ENCODE measurements around the gene SLC7A6.
"Not testable (repeated sequence)": the region's sequence is repeated elsewhere in the genome, so short reads cannot be mapped to it uniquely, and the experiment has no call there.

Gene SLC7A6

DNA sequence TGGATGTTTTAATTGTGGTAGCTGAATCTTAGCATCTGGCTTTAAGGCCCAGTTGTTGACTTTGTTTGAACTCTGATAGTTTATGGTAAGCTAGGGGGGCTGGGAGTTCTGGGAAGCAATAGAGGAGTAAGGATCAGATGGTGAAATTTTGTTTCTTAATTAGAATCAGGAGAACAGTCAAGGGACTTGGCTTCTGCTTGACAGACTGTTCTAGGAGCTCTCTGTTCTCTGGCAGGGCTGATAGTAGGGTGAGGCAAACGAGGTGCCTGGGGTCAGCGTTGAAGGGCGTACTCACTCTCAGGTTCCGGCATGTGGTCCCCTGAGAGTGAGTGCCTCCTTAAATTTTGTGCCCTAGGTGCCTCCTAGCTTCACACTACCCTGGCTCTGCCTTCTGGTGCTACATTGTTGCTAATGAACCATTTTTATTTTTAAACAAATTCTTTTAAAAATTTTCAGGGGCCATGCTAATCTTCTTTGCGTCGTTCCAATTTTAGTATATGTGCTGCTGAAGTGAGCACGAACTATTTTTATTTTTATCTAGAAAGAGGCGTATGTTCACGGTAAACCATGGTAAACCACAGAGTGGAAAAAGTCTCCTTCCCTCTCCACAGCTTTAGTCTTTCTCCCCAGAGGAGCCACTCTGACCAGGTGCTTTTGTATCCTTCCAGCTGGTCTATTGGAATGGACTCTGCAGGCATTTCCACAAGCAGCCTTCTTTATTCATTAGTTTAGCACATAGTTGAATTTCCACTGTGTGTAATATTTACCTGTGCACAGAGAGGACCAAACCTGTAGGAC, 19.7 kb downstream of the SLC7A6 start:
- DNase-seq (ENCODE audit: low spot score) = peak; percentile 56

DNA sequence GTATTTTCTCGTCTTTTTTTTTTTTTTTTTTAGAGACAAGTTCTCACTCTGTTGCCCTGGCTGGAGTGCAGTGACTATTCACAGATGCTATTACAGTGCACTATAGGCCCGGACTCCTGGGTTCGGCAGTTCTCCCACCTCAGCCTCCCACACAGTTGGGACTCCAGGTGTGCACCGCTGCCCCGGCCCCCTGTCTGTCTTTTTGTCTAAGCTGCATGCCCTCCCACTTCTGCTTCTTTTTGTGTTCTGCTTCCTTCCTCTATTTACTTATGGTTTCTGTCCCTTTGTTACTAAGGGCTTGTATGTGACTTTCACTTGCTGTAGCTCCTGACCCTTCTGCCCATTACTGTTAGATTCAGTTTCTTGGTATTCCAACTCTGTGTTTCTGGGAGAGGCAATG, 20.5 kb downstream of the SLC7A6 start:
- DNase-seq (ENCODE audit: low spot score) = peak; percentile 75

GRCh38 chr16:68285683-68286082, 21.4 kb downstream of the SLC7A6 start:
- no peak for DNase-seq (ENCODE audit: low spot score)

DNA sequence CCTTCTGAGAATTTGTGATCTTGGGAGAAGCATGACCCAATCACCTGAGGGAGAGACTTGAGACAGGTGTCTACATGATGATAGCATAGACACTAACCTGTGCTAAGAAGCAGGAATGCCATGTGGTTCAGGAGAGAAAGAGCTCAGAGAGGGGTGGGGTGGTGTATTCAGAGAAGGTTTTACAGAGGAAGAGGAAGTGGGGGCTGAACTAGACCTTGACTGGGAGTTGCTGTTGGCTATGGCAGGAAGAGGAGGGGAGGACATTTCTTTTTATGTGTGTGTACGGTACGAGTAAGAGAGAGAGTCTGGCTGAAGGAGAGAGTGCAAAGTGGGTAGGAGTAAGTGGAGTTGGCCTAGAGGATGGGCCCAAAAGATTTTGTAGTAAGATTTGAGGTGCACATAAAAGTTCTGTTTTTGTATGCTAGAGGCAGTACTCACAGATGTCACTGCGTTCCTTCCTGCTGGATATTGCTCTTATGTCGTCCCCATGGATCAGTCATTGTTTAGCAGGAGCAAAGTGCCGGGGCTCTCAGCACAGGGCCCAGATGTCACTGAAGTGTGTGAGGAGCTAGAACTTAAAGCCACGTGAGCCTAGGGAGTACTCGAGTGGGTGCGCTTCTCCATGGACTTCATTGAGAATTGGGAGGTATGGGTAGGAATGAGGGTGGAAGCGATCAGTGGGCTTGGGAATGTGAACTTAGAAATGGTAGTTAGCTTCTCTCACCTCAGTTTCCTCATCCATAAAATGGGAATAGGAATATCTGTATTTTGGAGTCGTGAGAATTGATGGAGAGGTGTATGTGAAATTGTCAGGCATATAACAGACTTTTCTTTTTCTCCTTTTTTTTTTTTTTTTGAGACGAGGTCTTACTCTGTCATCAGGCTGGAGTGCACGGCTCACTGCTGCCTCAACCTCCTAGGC, 22.1 kb downstream of the SLC7A6 start:
- no peak for DNase-seq (ENCODE audit: low spot score)

DNA sequence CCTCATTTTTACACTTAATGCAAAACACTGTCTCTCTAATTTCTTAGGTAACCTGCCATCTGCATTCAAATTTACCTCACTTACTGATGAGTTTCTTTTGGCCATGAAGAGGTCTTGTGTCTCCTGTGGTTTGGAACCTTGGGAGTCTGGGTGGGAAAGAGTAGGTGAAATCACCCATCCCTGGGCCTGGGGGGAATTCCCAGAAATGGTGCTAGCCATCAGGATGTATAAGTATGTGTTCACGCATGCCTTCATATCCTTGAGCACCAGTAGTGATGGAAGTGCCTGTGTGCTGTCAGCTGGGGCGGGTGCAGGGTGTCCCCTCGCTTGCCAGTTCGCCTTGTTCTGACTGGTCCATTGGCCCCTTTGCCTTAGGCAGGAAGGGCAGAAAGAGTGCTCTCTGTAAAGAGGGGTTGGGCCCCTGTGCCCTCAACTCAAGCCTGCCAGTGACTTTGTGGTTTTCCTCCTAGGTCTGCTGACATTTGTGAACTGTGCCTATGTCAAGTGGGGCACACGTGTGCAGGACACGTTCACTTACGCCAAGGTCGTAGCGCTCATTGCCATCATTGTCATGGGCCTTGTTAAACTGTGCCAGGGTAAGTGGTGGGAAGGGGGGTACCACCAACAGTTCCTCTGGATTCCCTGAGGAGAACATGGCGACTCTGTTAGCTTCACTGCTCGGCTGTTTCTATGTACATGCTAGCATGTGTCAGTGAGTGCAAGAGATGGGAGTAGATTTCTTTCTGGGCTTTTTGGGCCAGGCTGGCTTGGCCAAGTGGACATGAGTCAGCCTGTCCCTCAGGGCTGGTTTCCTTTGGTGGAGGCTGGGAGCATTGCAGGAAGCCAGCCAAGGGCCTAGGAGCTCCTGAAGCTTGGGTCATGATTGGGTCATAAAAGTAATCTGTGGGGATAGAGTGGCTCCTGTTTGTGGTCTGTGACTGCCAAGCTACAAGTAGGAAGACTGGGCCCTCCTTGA, 23.2 kb downstream of the SLC7A6 start:
- DNase-seq (ENCODE audit: low spot score) = no peak

DNA sequence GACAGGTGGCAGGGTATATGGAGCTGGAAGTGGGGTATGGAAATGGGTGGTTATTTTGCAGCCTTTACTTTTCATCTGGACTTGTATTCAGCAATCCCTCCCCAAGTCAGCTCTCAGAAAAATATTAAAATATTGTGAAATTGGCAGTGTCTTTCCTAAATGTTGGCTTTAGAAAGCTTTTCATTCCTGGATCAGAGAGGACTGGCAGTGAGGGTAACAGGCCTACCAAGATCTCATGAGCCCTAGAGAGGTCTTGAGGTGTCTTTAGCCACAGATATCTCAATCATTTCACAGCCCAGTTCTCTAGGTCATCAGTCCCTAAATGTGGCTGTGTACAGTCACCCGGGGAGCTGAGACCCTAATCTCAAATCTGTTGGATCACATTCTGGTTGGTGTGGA, 23.9 kb downstream of the SLC7A6 start:
- DNase-seq (ENCODE audit: low spot score) = no peak

- not testable (repeated sequence) for DNase-seq (ENCODE audit: low spot score)
Measured at GRCh38 chr16:68288796-68289195, 24.5 kb downstream of the SLC7A6 start.

DNA sequence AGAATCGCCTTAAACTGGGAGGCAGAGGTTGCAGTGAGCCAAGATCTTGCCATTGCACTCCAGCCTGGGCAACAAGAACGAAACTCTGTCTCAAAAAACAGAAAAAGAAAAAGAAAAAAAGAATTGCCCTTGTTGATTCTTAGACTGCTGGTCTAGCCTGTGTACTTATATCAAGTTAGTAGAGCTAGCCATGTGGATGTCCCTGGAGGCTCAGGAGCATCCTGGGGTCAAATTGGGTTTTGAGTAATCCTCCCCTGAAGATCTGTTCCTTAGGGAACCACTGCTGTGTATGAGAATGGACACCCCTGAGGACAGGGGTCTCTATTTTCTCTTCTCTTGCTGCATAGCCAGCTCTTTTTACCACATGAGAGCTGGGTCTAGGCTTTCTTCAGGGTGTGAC, 24.9 kb downstream of the SLC7A6 start:
- DNase-seq (ENCODE audit: low spot score) = no peak

DNA sequence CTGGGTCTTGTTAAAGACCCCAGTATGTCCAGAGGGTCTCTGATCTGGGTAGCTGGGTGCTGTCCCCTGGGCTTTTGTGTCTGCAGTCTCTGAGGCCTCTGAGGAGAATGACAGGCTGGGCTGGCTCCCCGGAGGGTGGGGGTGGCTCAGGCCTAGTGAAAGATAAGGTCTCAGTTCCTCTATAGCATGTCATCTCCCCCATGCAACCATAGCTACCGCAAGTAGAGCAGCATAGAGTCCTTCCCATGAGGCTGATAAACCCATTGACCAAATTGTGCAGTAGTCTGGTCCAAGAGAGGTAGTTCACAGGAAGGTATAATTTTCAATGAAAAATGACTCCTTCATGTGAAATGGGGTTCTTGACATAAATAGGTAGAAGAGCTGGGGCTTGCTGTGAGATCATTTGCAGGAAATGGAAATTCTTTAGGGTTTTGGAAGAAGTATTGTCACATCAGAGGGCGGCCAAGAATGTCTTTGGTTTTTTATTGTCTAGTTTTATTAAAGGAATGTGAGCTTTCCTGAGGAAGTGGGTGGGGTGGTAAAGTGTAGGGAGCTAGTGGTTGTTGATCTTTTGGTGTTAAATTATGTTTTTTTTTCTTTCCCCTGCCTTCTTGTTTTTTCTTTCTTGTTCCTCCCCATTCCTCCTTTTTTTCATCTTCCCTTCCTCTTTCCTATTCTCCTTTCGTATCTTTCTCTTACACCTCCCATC, 25.4 kb downstream of the SLC7A6 start:
- no peak for DNase-seq (ENCODE audit: low spot score)

GRCh38 chr16:68290450-68290849, 26.1 kb downstream of the SLC7A6 start:
- DNase-seq (ENCODE audit: low spot score) = no peak

DNA sequence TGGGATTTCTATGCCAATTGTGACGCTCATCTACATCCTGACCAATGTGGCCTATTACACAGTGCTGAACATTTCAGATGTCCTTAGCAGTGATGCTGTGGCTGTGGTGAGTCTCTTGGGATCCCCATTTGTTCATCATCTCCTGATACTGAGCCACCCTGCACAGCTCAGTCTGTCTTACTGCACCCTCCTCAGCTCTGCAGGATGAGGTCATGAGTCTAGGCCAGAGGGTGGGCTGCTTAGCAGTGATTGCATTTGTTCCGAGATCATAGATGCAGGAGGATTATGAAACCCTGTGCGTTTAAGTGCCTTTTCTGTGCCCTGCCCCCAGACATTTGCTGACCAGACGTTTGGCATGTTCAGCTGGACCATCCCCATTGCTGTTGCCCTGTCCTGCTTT, 26.9 kb downstream of the SLC7A6 start:
- DNase-seq (ENCODE audit: low spot score) = no peak

DNA sequence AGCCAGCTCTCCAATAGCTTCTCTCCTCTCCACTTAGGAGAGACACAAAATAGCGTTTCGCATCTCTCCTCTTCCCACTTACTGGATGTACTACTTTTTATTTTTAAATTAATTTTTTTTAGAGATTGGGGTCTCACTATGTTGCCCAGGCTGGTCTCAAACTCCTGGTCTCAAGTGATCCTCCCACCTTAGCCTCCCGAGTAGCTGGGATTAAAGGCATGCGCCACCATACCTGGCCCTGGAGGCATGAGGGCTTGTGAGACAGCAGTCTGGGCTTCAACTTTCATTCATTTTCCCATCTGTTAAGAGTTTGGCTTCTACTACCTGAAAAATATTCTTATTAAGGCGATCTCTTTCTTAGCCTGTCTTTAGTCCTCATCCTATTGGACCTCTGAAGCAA, 28.1 kb downstream of the SLC7A6 start:
- DNase-seq (ENCODE audit: low spot score) = no peak

GRCh38 chr16:68296291-68296690, 32.0 kb downstream of the SLC7A6 start:
- no peak for DNase-seq (ENCODE audit: low spot score)

DNA sequence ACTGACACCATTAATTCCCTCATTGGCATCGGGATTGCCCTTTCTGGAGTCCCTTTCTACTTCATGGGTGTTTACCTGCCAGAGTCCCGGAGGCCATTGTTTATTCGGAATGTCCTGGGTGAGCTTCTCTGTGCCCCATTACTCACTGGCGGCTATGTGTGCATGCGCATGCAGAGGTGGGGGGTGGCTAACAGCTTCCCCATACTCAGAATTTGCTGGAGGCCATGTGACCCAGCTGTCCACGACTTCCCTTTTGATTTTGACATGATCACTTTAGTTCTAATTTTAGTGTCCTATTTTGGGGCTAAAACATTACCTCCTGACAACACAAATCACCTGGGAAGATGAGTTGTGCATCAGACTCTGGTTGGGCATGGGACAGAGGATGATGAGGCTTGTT, 32.4 kb downstream of the SLC7A6 start:
- no peak for DNase-seq (ENCODE audit: low spot score)

DNA sequence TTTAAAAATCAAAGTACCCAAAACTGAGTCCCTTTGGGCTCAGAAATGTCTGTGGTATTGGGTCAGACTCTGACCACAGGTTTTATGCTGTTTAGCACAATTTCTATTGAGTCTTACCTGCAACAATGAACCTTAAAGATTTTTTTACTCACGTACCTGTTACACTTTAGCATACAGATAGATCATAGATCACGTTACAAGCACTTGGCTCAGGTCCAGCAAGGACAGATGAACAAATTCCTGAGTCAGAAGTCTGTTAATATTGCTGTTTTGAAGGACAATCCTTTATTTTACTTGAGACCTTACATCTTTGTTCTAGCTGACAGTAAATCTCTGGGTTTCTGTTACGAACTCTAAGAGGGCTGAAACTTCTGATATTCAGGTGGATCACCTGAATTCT, 33.6 kb downstream of the SLC7A6 start:
- no peak for DNase-seq (ENCODE audit: low spot score)

- no peak for DNase-seq (ENCODE audit: low spot score)
Measured at GRCh38 chr16:68298312-68298711, 34.0 kb downstream of the SLC7A6 start.

DNA sequence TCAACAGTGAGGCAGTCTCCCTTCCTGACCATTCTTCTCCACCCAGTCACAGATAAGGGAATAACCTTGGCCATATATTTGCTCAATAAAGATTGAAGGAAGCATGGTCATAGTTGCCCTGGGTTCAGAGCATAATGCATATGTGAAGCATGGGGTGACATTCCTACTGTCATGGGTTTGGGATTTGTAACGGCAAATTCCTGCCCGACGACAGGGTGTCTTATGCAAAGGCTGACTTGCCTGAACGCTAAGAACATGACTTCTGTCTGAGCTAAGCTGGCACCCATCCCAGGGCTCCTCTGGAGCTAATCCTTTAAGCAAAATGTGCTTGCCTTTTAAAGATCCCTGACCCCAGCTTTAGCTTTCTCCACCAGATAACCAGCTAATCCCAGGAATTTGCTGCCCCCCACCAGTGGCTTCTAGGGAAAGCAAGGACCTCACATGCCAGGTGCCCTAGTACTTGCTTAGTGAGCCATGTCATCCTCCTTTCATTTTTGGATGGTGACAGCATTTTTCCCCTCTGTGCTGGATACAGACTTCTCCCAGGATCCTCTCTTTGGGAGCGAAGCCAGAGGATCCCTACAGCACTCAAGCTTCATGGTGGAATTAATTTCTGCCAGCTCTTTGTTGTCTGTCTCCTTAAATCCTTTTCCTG, 34.7 kb downstream of the SLC7A6 start:
- DNase-seq (ENCODE audit: low spot score) = no peak

- DNase-seq (ENCODE audit: low spot score) = no peak
Measured at GRCh38 chr16:68299571-68300453, 35.5 kb downstream of the SLC7A6 start.

DNA sequence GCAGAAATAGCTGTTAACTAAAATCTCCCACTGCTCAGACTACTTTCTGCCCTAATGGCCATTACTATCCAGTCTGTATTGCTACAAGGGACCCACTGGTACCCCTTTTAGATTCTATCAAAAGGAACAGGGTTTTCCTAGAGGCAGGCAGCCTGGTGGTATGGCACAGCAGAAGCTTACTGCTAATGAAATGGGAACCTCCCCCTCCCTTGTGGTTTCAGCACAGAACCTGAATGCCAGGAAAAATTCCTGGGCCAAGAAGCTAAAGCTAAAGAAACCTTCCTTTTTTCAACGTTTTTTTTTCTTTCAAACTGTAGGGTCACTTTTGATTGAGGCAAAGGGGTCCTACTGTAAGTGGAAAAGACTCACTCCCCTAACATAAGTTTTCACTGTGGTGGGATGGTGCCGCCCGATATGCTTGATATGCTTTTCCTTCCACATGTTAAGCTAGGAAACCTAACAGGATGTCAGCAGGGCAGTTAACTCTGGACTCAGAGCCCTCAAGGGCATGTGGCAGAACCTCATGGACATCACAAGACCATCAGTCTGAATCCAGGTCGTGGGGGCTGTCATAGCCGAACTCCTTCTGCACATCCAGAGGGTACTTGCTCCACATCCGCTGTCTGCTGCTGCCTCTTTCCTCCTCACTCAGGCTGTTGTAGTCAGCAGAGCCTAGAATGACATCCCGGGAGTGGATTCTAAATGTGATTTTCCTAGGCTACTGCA, 36.6 kb downstream of the SLC7A6 start:
- DNase-seq (ENCODE audit: low spot score) = no peak

Data from NAMALWA (cell line).